Left ventricle myocardium superior (tissue), 1 donor: ENCODE measurements around the gene KLHL29. TPM values are rescaled to one million over a fixed set of nuclear protein-coding genes. Genes with fewer than 3 reads are reported as not detected.

Source experiments
- ATAC-seq: fragments of 200-7000 bp; cut with Tn5 transposase; one replicate; pipeline ENCODE4 v1.9.1; 2020; ENCODE audit warnings: mild to moderate bottlenecking, moderate library complexity
- DNase-seq: peaks from one replicate; pipeline ENCODE4 v3.0.0-alpha.2; 2020
- intact Hi-C: fragments of 100-400 bp; cut with micrococcal nuclease; formaldehyde crosslinking; loops from one replicate; pipeline ENCODE4 v1.11.0; 2022
- total RNA-seq: library from RNA; stranded (reverse); fragmentation: NEBNext Ultra II Directional; extraction: Animal tissue kit (Norgen Biotek cat#: 25700); gene quantifications from one replicate; pipeline ENCODE4 v1.2.1, GENCODE V29; 2021
- donor health status: DM: no; HTN: yes; CAD: no; lungs with severe emphysema.

Gene KLHL29
- total RNA-seq, 1 donor from 2014 or later = 0.69 TPM

- DNase-seq (no peak), ATAC-seq (no peak)
- intact Hi-C loops = no loop called here
Observed at GRCh38 chr2:23640711-23641110, 255.7 kb downstream of the KLHL29 start.

- ATAC-seq (no peak), DNase-seq (no peak)
- intact Hi-C loops = no loop called here
Observed at GRCh38 chr2:23642516-23642915, 257.5 kb downstream of the KLHL29 start.

- intact Hi-C loops = no loop called here
- no peak for ATAC-seq
- DNase-seq = no peak
Observed at GRCh38 chr2:23645230-23645808, 260.3 kb downstream of the KLHL29 start.

GRCh38 chr2:23647563-23647962, 262.6 kb downstream of the KLHL29 start:
- ATAC-seq = no peak
- no peak for DNase-seq
- intact Hi-C loops = no loop called here

- ATAC-seq (no peak), DNase-seq (no peak)
- intact Hi-C loops = no loop called here
Observed at GRCh38 chr2:23649303-23649702, 264.3 kb downstream of the KLHL29 start.

- intact Hi-C loops = no loop called here
- peak; percentile 51 for DNase-seq
- ATAC-seq = peak; percentile 78
Observed at GRCh38 chr2:23649819-23650218, 264.8 kb downstream of the KLHL29 start.

GRCh38 chr2:23651187-23652080, 266.5 kb downstream of the KLHL29 start:
- ATAC-seq = no peak

GRCh38 chr2:23653326-23653725, 268.3 kb downstream of the KLHL29 start:
- ATAC-seq (no peak), DNase-seq (no peak)
- intact Hi-C loops = no loop called here

More at GRCh38 chr2:23651187-23652080, 266.5 kb downstream of the KLHL29 start:
- no peak for DNase-seq
- intact Hi-C loops = no loop called here

- intact Hi-C loops = no loop called here
- ATAC-seq = no peak
- DNase-seq = no peak
Observed at GRCh38 chr2:23654756-23655155, 269.8 kb downstream of the KLHL29 start.

- ATAC-seq (no peak), DNase-seq (no peak)
- intact Hi-C loops = no loop called here
Observed at GRCh38 chr2:23655934-23656596, 271.1 kb downstream of the KLHL29 start.

- DNase-seq = no peak
- intact Hi-C loops = no loop called here
- peak; percentile 61 for ATAC-seq
Observed at GRCh38 chr2:23656597-23656973, 271.6 kb downstream of the KLHL29 start.

- ATAC-seq = no peak
Observed at GRCh38 chr2:23657371-23657770, 272.4 kb downstream of the KLHL29 start.

GRCh38 chr2:23657934-23658333, 273.0 kb downstream of the KLHL29 start:
- ATAC-seq = no peak
- intact Hi-C loops = no loop called here
- DNase-seq = no peak

More at GRCh38 chr2:23657371-23657770, 272.4 kb downstream of the KLHL29 start:
- DNase-seq = no peak
- intact Hi-C loops = no loop called here

- ATAC-seq (peak; percentile 17), DNase-seq (peak; percentile 54)
- intact Hi-C loops = no loop called here
Observed at GRCh38 chr2:23658466-23658942, 273.5 kb downstream of the KLHL29 start.

GRCh38 chr2:23659328-23659727, 274.3 kb downstream of the KLHL29 start:
- DNase-seq (no peak), ATAC-seq (no peak)
- intact Hi-C loops = no loop called here

GRCh38 chr2:23659773-23660172, 274.8 kb downstream of the KLHL29 start:
- intact Hi-C loops = no loop called here
- ATAC-seq = no peak
- no peak for DNase-seq

- DNase-seq (no peak), ATAC-seq (no peak)
- intact Hi-C loops = no loop called here
Observed at GRCh38 chr2:23660237-23660636, 275.3 kb downstream of the KLHL29 start.

- DNase-seq = peak; percentile 23
Observed at GRCh38 chr2:23661276-23662050, 276.5 kb downstream of the KLHL29 start.

GRCh38 chr2:23662466-23662865, 277.5 kb downstream of the KLHL29 start:
- DNase-seq = peak; percentile 11
- intact Hi-C loops = no loop called here
- no peak for ATAC-seq

More at GRCh38 chr2:23661276-23662050, 276.5 kb downstream of the KLHL29 start:
- intact Hi-C loops = no loop called here
- ATAC-seq = no peak
